Mesenchymal stem cell (in vitro differentiated cells and primary cell): ENCODE data around the gene SMARCA1.
"Not testable (repeated sequence)": the region's sequence is repeated elsewhere in the genome, so short reads cannot be mapped to it uniquely, and the experiment has no call there.

Experiments used
- DNase-seq: peaks from one replicate; pipeline ENCODE4 v3.0.0-alpha.2; 2013
- H2AFZ ChIP-seq: one replicate; pipeline ENCODE4 v1.6.1; 2013; ENCODE audit warnings: low read depth, mild to moderate bottlenecking, control low read depth, inconsistent platforms, low read length, moderate library complexity
- H2AK5ac ChIP-seq: 2 replicates; pipeline ENCODE4 v1.6.1; 2013; ENCODE audit warnings: low read length, moderate library complexity, mild to moderate bottlenecking, inconsistent platforms; ENCODE audit not compliant: severe bottlenecking
- H2BK120ac ChIP-seq: one replicate; pipeline ENCODE4 v1.6.1; 2013; ENCODE audit warnings: low read depth, mild to moderate bottlenecking, inconsistent platforms, low read length, moderate library complexity
- H2BK12ac ChIP-seq, 2 experiments: one replicate each; pipeline ENCODE4 v1.6.1; 2013; ENCODE audit warnings: inconsistent platforms in 2 of 2, low read length in 2 of 2, mild to moderate bottlenecking in 2 of 2, moderate library complexity in 2 of 2, control low read depth in 1 of 2
- H2BK15ac ChIP-seq: one replicate; pipeline ENCODE4 v1.6.1; 2013; ENCODE audit warnings: mild to moderate bottlenecking, low read depth, inconsistent platforms; ENCODE audit not compliant: poor library complexity, severe bottlenecking
- H2BK5ac ChIP-seq: 2 replicates; pipeline ENCODE4 v1.6.1; 2013; ENCODE audit warnings: low read depth, mild to moderate bottlenecking, low read length, control low read depth, inconsistent platforms; ENCODE audit not compliant: poor library complexity, severe bottlenecking
- H3K14ac ChIP-seq, 2 experiments: one replicate each; pipeline ENCODE4 v1.6.1; 2013; ENCODE audit warnings: inconsistent platforms in 2 of 2, low read length in 2 of 2, control low read depth in 1 of 2, mild to moderate bottlenecking in 1 of 2, moderate library complexity in 1 of 2
- H3K18ac ChIP-seq, 2 experiments: one replicate each; pipeline ENCODE4 v1.6.1; 2013; ENCODE audit warnings: inconsistent platforms in 2 of 2, low read length in 2 of 2, control low read depth in 1 of 2, low read depth in 1 of 2, mild to moderate bottlenecking in 1 of 2
- H3K23ac ChIP-seq, 2 experiments: one replicate each; pipeline ENCODE4 v1.6.1; 2013; ENCODE audit warnings: inconsistent platforms in 2 of 2, low read length in 2 of 2, mild to moderate bottlenecking in 2 of 2, moderate library complexity in 2 of 2, control low read depth in 1 of 2
- H3K27ac ChIP-seq: 2 replicates; pipeline ENCODE4 v1.5.1; 2013; ENCODE audit warnings: mild to moderate bottlenecking, moderate library complexity, low read length, control low read depth, inconsistent platforms; ENCODE audit not compliant: poor library complexity, severe bottlenecking
- H3K27me3 ChIP-seq, 2 experiments: 2 replicates each; pipeline versions ENCODE4 v1.6.1 to v1.7.0; 2013; ENCODE audit warnings: low read length in 2 of 2, mild to moderate bottlenecking in 2 of 2, moderate library complexity in 2 of 2, control low read depth in 1 of 2, inconsistent platforms in 1 of 2; ENCODE audit not compliant: control insufficient read depth in 1 of 2, insufficient read depth in 1 of 2
- H3K36me3 ChIP-seq, 2 experiments: 2 replicates each; pipeline versions ENCODE4 v1.6.1 to v1.7.0; 2013; ENCODE audit warnings: low read length in 2 of 2, control low read depth in 1 of 2, inconsistent platforms in 1 of 2, low read depth in 1 of 2, mild to moderate bottlenecking in 1 of 2; ENCODE audit not compliant: insufficient read depth in 2 of 2, control insufficient read depth in 1 of 2
- H3K4ac ChIP-seq, 2 experiments: one replicate each; pipeline ENCODE4 v1.6.1; 2013; ENCODE audit warnings: inconsistent platforms in 2 of 2, low read length in 2 of 2, mild to moderate bottlenecking in 2 of 2, moderate library complexity in 2 of 2, control low read depth in 1 of 2, low read depth in 1 of 2
- H3K4me1 ChIP-seq: 2 replicates; pipeline ENCODE4 v1.6.1; 2013; ENCODE audit warnings: low read depth, low read length, control low read depth; ENCODE audit not compliant: control insufficient read depth, insufficient read depth
- H3K4me2 ChIP-seq: 2 replicates; pipeline ENCODE4 v1.6.1; 2013; ENCODE audit warnings: low read length, mild to moderate bottlenecking, inconsistent platforms; ENCODE audit not compliant: poor library complexity, severe bottlenecking
- H3K4me3 ChIP-seq, 2 experiments: 2 replicates each; pipeline versions ENCODE4 v1.5.1 to v1.7.0; 2013; ENCODE audit warnings: low read length in 2 of 2, mild to moderate bottlenecking in 2 of 2, control low read depth in 1 of 2, low read depth in 1 of 2; ENCODE audit not compliant: insufficient read depth in 1 of 2
- H3K79me1 ChIP-seq: replicated peaks from 2 replicates; pipeline ENCODE4 v1.6.1; 2013; ENCODE audit warnings: mild to moderate bottlenecking, control low read depth, low read length, inconsistent platforms; ENCODE audit not compliant: poor library complexity, severe bottlenecking
- H3K9ac ChIP-seq: 2 replicates; pipeline ENCODE4 v1.7.0; 2013; ENCODE audit warnings: mild to moderate bottlenecking, low read length, moderate library complexity
- H3K9me3 ChIP-seq: 2 replicates; pipeline ENCODE4 v1.7.0; 2013; ENCODE audit warnings: mild to moderate bottlenecking, low read length; ENCODE audit not compliant: control insufficient read depth
- H4K8ac ChIP-seq: one replicate; pipeline ENCODE4 v1.6.1; 2013; ENCODE audit warnings: inconsistent platforms, mild to moderate bottlenecking, low read length, moderate library complexity
- H4K91ac ChIP-seq: one replicate; pipeline ENCODE4 v1.6.1; 2013; ENCODE audit warnings: mild to moderate bottlenecking, low read length, inconsistent platforms
- WGBS: methylation state at CpG from one replicate; pipeline ENCODE4 v1.1.7; 2013; ENCODE audit warnings: mixed read lengths; 5-methylcytosine and 5-hydroxymethylcytosine counted together

The SMARCA1 gene

DNA sequence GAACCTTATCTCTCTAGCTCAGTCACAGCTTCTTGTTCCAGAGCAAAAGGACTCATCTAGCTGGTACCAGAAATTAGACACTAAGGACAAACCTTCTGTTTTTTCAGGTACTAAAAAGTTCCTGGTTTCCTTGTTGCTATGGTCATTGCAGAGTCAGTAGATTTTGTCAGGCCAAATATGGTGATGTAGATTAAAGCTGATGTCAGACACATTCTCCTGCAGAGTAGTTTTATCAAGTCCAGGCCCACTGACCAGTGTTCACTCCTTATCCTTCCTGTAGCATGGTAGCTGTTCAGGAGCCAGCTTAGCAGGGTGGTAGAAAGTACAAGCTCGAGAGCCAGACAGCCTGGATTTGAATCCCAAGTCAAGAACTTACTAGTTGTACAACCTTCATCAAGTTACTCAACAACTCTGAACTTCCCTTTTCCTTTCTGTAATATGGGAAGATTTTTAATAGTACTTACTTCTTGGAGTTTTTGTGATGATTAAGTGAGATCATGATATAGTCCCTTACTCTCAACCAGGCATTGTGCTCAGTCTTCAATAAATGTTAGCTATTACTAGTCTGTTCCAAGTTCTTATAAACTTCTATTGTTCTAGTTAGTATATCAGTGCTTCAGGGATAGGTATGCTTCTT is 34.7 kb upstream of the SMARCA1 start:
- no peak overlapping the region for H3K23ac ChIP-seq
- H2BK120ac ChIP-seq: no peak overlapping the region
- H3K9ac ChIP-seq: no peak overlapping the region
- no peak overlapping the region for H3K4me2 ChIP-seq
- no peak overlapping the region for H3K14ac ChIP-seq
- peaks cover 0 to 7% of the 10 kb centered on the region in 2 experiments for H3K27me3 ChIP-seq
- no peaks in the 10 kb centered on the region for H3K4me1 ChIP-seq
- H3K27ac ChIP-seq: no peak overlapping the region
- H3K4ac ChIP-seq: no peak overlapping the region
- no peak overlapping the region for H3K4me3 ChIP-seq
- no peak overlapping the region for H2BK5ac ChIP-seq
- no peak overlapping the region for H2BK15ac ChIP-seq
- H4K8ac ChIP-seq: no peak overlapping the region
- peaks cover 3 to 73% of the 10 kb centered on the region in 2 experiments for H3K36me3 ChIP-seq
- no CpG with 5 or more reads among the region's 1 CpG for WGBS
- H4K91ac ChIP-seq: no peak overlapping the region
- no peak for DNase-seq
- no peak overlapping the region for H2BK12ac ChIP-seq
- no peak overlapping the region for H2AK5ac ChIP-seq
- no peak overlapping the region for H3K18ac ChIP-seq
- peaks cover 2% of the 10 kb centered on the region for H3K79me1 ChIP-seq
- no peak overlapping the region for H2AFZ ChIP-seq
- no peaks in the 10 kb centered on the region for H3K9me3 ChIP-seq

DNA sequence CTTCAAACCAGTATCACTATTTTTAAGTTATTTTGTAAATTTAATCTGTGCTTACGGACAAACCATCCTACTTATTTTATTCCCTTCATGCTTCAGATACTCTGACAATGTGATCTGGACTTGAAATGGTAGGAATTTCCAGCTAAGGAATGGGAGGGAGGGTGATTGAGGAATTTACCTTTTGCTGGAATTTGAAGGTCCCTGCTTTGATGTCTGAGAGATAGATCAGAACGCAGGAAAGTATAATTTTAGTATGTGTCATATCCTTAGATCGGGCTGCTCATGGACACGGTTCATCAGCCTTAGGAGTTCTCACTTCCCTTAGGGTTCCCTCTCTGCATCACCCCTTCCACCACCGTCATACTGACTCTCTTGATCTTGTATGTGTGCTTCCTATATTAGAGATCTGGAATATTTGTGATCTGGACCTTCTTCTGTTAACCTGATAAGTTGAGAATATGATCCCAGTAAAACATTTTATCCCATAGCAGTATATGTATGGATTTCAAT is 33.6 kb upstream of the SMARCA1 start:
- Histone ChIP-seq H2BK12ac (no peak overlapping the region), H3K23ac (no peak overlapping the region), H3K18ac (no peak overlapping the region), H3K27me3 (peaks cover 0 to 12% of the 10 kb centered on the region in 2 experiments), H2AK5ac (no peak overlapping the region), H3K4ac (no peak overlapping the region), H2AFZ (no peak overlapping the region), H3K4me3 (no peak overlapping the region), H3K79me1 (peaks cover 4% of the 10 kb centered on the region), H3K9me3 (no peaks in the 10 kb centered on the region), H3K36me3 (peaks cover 3 to 62% of the 10 kb centered on the region in 2 experiments), H3K4me1 (no peaks in the 10 kb centered on the region), H2BK5ac (no peak overlapping the region), H2BK15ac (no peak overlapping the region), H3K14ac (no peak overlapping the region), H3K4me2 (no peak overlapping the region), H3K9ac (no peak overlapping the region), H3K27ac (no peak overlapping the region), H4K91ac (no peak overlapping the region), H2BK120ac (no peak overlapping the region), H4K8ac (no peak overlapping the region)
- 83% methylated on average over 1 of the region's 5 CpGs for whole genome bisulfite sequencing
- DNase-seq: no peak

DNA sequence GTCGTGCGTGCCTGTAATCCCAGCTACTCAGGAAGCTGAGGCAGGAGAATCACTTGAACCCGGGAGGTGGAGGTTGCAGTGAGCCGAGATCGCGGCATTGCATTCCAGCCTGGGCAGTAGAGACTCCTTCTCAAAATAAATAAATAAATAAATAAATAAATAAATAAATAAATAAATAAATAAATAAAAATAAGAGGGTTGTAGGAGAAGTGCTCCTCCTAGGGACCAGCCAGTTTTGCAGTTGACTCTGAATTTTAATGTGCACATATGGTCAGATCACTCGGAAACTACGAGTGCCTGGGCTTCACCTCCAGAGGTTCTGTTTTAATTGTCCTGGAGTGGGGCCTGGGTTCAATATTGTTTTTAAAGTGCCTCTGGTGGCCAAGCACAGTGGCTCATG is 31.5 kb upstream of the SMARCA1 start:
- H3K27ac ChIP-seq, H4K91ac ChIP-seq, H2BK120ac ChIP-seq, H3K18ac ChIP-seq, H3K4me1 ChIP-seq, H3K79me1 ChIP-seq, H2BK12ac ChIP-seq, H4K8ac ChIP-seq, H3K14ac ChIP-seq, H3K23ac ChIP-seq, H3K9me3 ChIP-seq, H3K4me3 ChIP-seq, DNase-seq, H2BK15ac ChIP-seq, H3K4ac ChIP-seq, H2BK5ac ChIP-seq, H2AFZ ChIP-seq, H3K4me2 ChIP-seq, H2AK5ac ChIP-seq, H3K9ac ChIP-seq: not testable (repeated sequence)
- Histone ChIP-seq H3K27me3 (peaks cover 0 to 10% of the 10 kb centered on the region in 2 experiments), H3K36me3 (peaks cover 3 to 47% of the 10 kb centered on the region in 2 experiments)
- WGBS: 95% methylated on average over 2 of the region's 8 CpGs

DNA sequence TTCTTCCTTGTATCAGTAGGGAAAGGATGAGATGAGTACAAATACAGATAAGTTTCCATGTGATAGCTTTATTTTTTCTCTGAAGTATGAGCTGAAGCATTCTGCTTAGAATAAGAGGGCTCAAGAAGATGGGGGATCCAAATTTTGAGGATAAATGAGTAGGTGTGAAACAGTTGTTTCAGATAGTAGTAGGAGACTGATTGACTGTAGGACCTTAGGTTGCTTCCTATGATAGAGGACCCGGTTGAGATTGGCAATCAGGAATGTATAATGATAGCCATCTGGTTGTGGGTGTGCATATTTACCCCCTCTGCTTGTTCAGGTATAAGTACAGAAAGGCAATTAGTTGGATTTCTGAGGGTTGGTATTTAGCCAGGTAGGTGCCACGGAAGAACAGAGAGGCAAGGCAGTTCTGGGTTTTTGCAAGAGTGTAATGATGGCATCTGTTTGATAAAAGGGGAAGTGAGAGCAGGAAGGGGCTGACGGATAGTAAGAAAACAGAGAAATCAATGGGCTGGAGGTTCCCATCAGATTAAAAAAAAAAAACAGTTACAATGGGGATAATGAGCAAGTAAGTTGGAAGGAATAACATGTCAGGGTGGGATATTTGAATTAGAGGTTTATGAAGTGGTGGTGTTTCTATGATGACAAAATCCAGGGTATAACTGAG is 30.5 kb upstream of the SMARCA1 start:
- Histone ChIP-seq H3K27me3 (peaks cover 0 to 8% of the 10 kb centered on the region in 2 experiments), H2AFZ (no peak overlapping the region), H2BK12ac (no peak overlapping the region), H4K91ac (no peak overlapping the region), H3K14ac (no peak overlapping the region), H3K27ac (no peak overlapping the region), H3K4me2 (no peak overlapping the region), H3K18ac (no peak overlapping the region), H3K23ac (no peak overlapping the region), H4K8ac (no peak overlapping the region), H2BK15ac (no peak overlapping the region), H3K36me3 (peaks cover 0 to 46% of the 10 kb centered on the region in 2 experiments), H2AK5ac (no peak overlapping the region), H3K9me3 (no peaks in the 10 kb centered on the region), H2BK120ac (no peak overlapping the region), H3K9ac (no peak overlapping the region), H3K79me1 (peaks cover 5% of the 10 kb centered on the region), H3K4me3 (no peak overlapping the region), H3K4ac (no peak overlapping the region), H2BK5ac (no peak overlapping the region), H3K4me1 (no peaks in the 10 kb centered on the region)
- DNase-seq: no peak
- 97% methylated on average over 3 of the region's 3 CpGs for WGBS
